HepG2 (cell line): ENCODE measurements around the gene ITGB6. TPM values are rescaled to one million over a fixed set of nuclear protein-coding genes. Genes with fewer than 3 reads are reported as not detected.

Experiments used
- ATF4 ChIP-seq, 2 experiments: fragments of 450-650 bp in 1 of 2; sonication (generic) in 1 of 2; formaldehyde crosslinking; IDR thresholded peaks; 2 replicates each; pipeline versions ENCODE4 v1.5.0 to v1.8.0; 2020 to 2022; ENCODE audit warnings: mild to moderate bottlenecking in 1 of 2, missing genetic modification reagents in 1 of 2
- CENPBD1 ChIP-seq: sonication (generic); formaldehyde crosslinking; IDR thresholded peaks from 2 replicates; pipeline ENCODE4 v1.8.0; 2022; ENCODE audit warnings: missing genetic modification reagents, low read depth, mild to moderate bottlenecking, borderline replicate concordance
- GABPA ChIP-seq, 2 experiments: IDR thresholded peaks; 2 replicates each; pipeline ENCODE4 v1.6.1; 2011 to 2016; ENCODE audit warnings: low read depth in 2 of 2, low read length in 1 of 2, missing biosample characterization in 1 of 2, missing genetic modification characterization in 1 of 2
- GMEB2 ChIP-seq: IDR thresholded peaks from 2 replicates; pipeline ENCODE4 v1.6.1; 2016; ENCODE audit warnings: missing biosample characterization, missing genetic modification reagents, low read depth
- HNRNPUL1 ChIP-seq: fragments of 200-400 bp; formaldehyde crosslinking; IDR thresholded peaks from 2 replicates; pipeline ENCODE4 v1.6.1; 2017; ENCODE audit warnings: low read depth, mild to moderate bottlenecking, low read length, moderate library complexity
- KAT8 ChIP-seq: IDR thresholded peaks from 2 replicates; pipeline ENCODE4 v1.6.1; 2016; ENCODE audit warnings: missing genetic modification reagents, missing compliant biosample characterization
- MTERF4 ChIP-seq: sonication (generic); formaldehyde crosslinking; IDR thresholded peaks from 2 replicates; pipeline ENCODE4 v1.8.0; 2023; ENCODE audit warnings: mild to moderate bottlenecking, missing genetic modification reagents
- PAWR ChIP-seq: sonication (generic); formaldehyde crosslinking; IDR thresholded peaks from 2 replicates; pipeline ENCODE4 v1.4.0; 2020; ENCODE audit warnings: missing genetic modification reagents, mild to moderate bottlenecking, borderline replicate concordance
- RFX1 ChIP-seq: fragments of 450-650 bp; IDR thresholded peaks from 2 replicates; pipeline ENCODE4 v1.6.1; 2017
- RFXAP ChIP-seq: sonication (generic); formaldehyde crosslinking; IDR thresholded peaks from 2 replicates; pipeline ENCODE4 v1.4.0; 2020; ENCODE audit warnings: missing genetic modification reagents, borderline replicate concordance
- SKIL ChIP-seq: sonication (generic); formaldehyde crosslinking; IDR thresholded peaks from 2 replicates; pipeline ENCODE4 v1.8.0; 2022; ENCODE audit warnings: missing genetic modification reagents, mild to moderate bottlenecking, moderate library complexity, borderline replicate concordance
- SMC3 ChIP-seq: IDR thresholded peaks from 2 replicates; pipeline ENCODE4 v1.6.1; 2011; ENCODE audit warnings: low read length, improper control_type of control experiment
- SNAI1 ChIP-seq: sonication (generic); formaldehyde crosslinking; IDR thresholded peaks from 2 replicates; pipeline ENCODE4 v1.5.0; 2020; ENCODE audit warnings: mild to moderate bottlenecking, missing genetic modification reagents, borderline replicate concordance
- SYNCRIP ChIP-seq: fragments of 200-400 bp; formaldehyde crosslinking; IDR thresholded peaks from 2 replicates; pipeline ENCODE4 v1.6.1; 2018; ENCODE audit warnings: mild to moderate bottlenecking, low read depth, low read length; ENCODE audit not compliant: insufficient read depth
- ZBTB7A ChIP-seq: sonication (generic); formaldehyde crosslinking; IDR thresholded peaks from 2 replicates; pipeline ENCODE4 v1.8.0; 2022; ENCODE audit warnings: mild to moderate bottlenecking, missing genetic modification reagents
- ZNF143 ChIP-seq: sonication (generic); formaldehyde crosslinking; IDR thresholded peaks from 2 replicates; pipeline ENCODE4 v1.4.0; 2020; ENCODE audit warnings: missing genetic modification reagents
- ZNF335 ChIP-seq: sonication (generic); formaldehyde crosslinking; IDR thresholded peaks from 2 replicates; pipeline ENCODE4 v1.4.0; 2020; ENCODE audit warnings: missing genetic modification reagents
- ZNF598 ChIP-seq: sonication (generic); formaldehyde crosslinking; IDR thresholded peaks from 2 replicates; pipeline ENCODE4 v1.5.1; 2020; ENCODE audit warnings: mild to moderate bottlenecking, missing genetic modification reagents, borderline replicate concordance
- ZNF781 ChIP-seq: sonication (generic); formaldehyde crosslinking; IDR thresholded peaks from 2 replicates; pipeline ENCODE4 v1.5.1; 2020; ENCODE audit warnings: borderline replicate concordance, mild to moderate bottlenecking, missing genetic modification reagents; ENCODE audit errors: not compliant biosample characterization
- ZNF883 ChIP-seq: sonication (generic); formaldehyde crosslinking; IDR thresholded peaks from 2 replicates; pipeline ENCODE4 v1.5.1; 2020; ENCODE audit warnings: mild to moderate bottlenecking, missing genetic modification reagents; ENCODE audit errors: not compliant biosample characterization
- ZUFSP ChIP-seq: sonication (generic); formaldehyde crosslinking; IDR thresholded peaks from 2 replicates; pipeline ENCODE4 v1.9.0; 2021; ENCODE audit warnings: missing genetic modification reagents, mild to moderate bottlenecking, borderline replicate concordance
- polyA plus RNA-seq, 8 experiments: library from polyadenylated mRNA; depleted of rRNA in 3 of 8; stranded (reverse) in 7 of 8; unstranded in 1 of 8; fragments of >200 nt; fragmentation: Illumina TruSeq in 4 of 8; extraction: Trizol in 4 of 8; gene quantifications; 2 replicates each; pipeline versions ENCODE4 v1.2.1 to v1.2.3, GENCODE V29; 2011 to 2016; ENCODE audit warnings: low read depth in 4 of 8, missing spikeins in 1 of 8, mixed read lengths in 1 of 8; ENCODE audit not compliant: insufficient read depth in 1 of 8
- total RNA-seq, 5 experiments: library from RNA; depleted of rRNA; stranded (reverse); fragments of >200 nt; fragmentation: Illumina TruSeq; extraction: Trizol; gene quantifications; 2 replicates each; pipeline ENCODE4 v1.2.3, GENCODE V29; 2016; ENCODE audit warnings: low read depth in 1 of 5

ITGB6 gene
- total and polyA plus RNA-seq, 2 of the 13 experiments (the other 11 are each of a cell fraction or from before 2014, with no cell fraction given): not detected

GRCh38 chr2:160222546-160223283 lies 22.6 kb upstream of the ITGB6 start (continued):
- TF ChIP-seq SYNCRIP (no peak), PAWR (no peak), SNAI1 (no peak), CENPBD1 (CRISPR knock-in tag) (no peak), RFX1 (no peak), RFXAP (CRISPR knock-in tag) (no peak), MTERF4 (CRISPR knock-in tag) (no peak), ZNF883 (CRISPR knock-in tag) (no peak), SKIL (CRISPR knock-in tag) (no peak), ATF4 (CRISPR knock-in tag; IDR thresholded peaks at IDR 0.05) (no peak), ZNF143 (CRISPR knock-in tag) (no peak), ZBTB7A (CRISPR knock-in tag) (no peak), KAT8 (CRISPR knock-in tag) (no peak), SMC3 (no peak; the same call in 1 of the 2 replicates), ZNF781 (CRISPR knock-in tag) (no peak), HNRNPUL1 (no peak), GABPA (IDR thresholded peaks at IDR 0.05; ENCODE audit: low read depth, low read length) (no peak), GABPA (CRISPR knock-in tag; IDR thresholded peaks at IDR 0.05; ENCODE audit: low read depth) (peak; percentile 26; the same call in 1 of the 2 replicates), ZNF335 (no peak), ZNF598 (CRISPR knock-in tag) (no peak), ZUFSP (CRISPR knock-in tag) (no peak), GMEB2 (CRISPR knock-in tag) (no peak)
